ENCODE results near the gene UBE2J2.
A peak's percentile ranks its signal among the peaks of the same experiment; 100 is the strongest.

Gene UBE2J2

GRCh38 chr1:1273512-1274298, at the start of gene UBE2J2:
Gene UBE2J2, minus strand, starts transcription at chr1:1273854. Its CDS starts 5,862 bp downstream, at chr1:1267992.
- peak within 1 kb of the TSS; percentile 83 for H3K4me3 ChIP-seq (ENCODE audit: control insufficient read depth, low read depth, low read length)
- TF ChIP-seq CTCF (IDR thresholded peaks at IDR 0.05; ENCODE audit: control insufficient read depth, insufficient read depth, low read depth, low read length, missing control alignments), result no peak
- DNase-seq (ENCODE audit: low read depth), result peak; percentile 70

- no peak overlapping the region for H3K4me3 ChIP-seq (ENCODE audit: control insufficient read depth, low read depth, low read length)
- TF ChIP-seq CTCF (IDR thresholded peaks at IDR 0.05; ENCODE audit: control insufficient read depth, insufficient read depth, low read depth, low read length, missing control alignments), result no peak
- no peak for DNase-seq (ENCODE audit: low read depth)
These were observed 49.3 kb upstream of the UBE2J2 start for GRCh38 chr1:1322952-1323351.

- no peak overlapping the region for H3K4me3 ChIP-seq (ENCODE audit: control insufficient read depth, low read depth, low read length)
- TF ChIP-seq CTCF (IDR thresholded peaks at IDR 0.05; ENCODE audit: control insufficient read depth, insufficient read depth, low read depth, low read length, missing control alignments), result no peak
- DNase-seq (ENCODE audit: low read depth), result no peak
These were observed 48.8 kb upstream of the UBE2J2 start for GRCh38 chr1:1322418-1322817.

- TF ChIP-seq CTCF (IDR thresholded peaks at IDR 0.05; ENCODE audit: control insufficient read depth, insufficient read depth, low read depth, low read length, missing control alignments), result no peak
- H3K4me3 ChIP-seq (ENCODE audit: control insufficient read depth, low read depth, low read length), result no peak overlapping the region
- DNase-seq (ENCODE audit: low read depth), result no peak
These were observed 47.8 kb upstream of the UBE2J2 start for GRCh38 chr1:1321477-1321876.

- no peak overlapping the region for H3K4me3 ChIP-seq (ENCODE audit: control insufficient read depth, low read depth, low read length)
- no peak for DNase-seq (ENCODE audit: low read depth)
- TF ChIP-seq CTCF (IDR thresholded peaks at IDR 0.05; ENCODE audit: control insufficient read depth, insufficient read depth, low read depth, low read length, missing control alignments), result no peak
These were observed 47.2 kb upstream of the UBE2J2 start for GRCh38 chr1:1320666-1321448.

- no peak for TF ChIP-seq CTCF (IDR thresholded peaks at IDR 0.05; ENCODE audit: control insufficient read depth, insufficient read depth, low read depth, low read length, missing control alignments)
- DNase-seq (ENCODE audit: low read depth), result no peak
- no peak overlapping the region for H3K4me3 ChIP-seq (ENCODE audit: control insufficient read depth, low read depth, low read length)
These were observed 45.9 kb upstream of the UBE2J2 start for GRCh38 chr1:1319646-1319941.
